HCT116 (cell line): ENCODE results near the gene C1orf53. TPM values are rescaled to one million over a fixed set of nuclear protein-coding genes. Genes with fewer than 3 reads are reported as not detected.

Experiments used
- ATAC-seq: fragments of 200-7000 bp; cut with Tn5 transposase; 2 replicates; pipeline ENCODE4 v1.9.1; 2020; ENCODE audit warnings: mild to moderate bottlenecking, moderate library complexity
- BruUV-seq: library from RNA; stranded (reverse); fragments of 400-500 nt; replicated peaks from 2 replicates; lab custom pipeline; 2021; lab: Mats Ljungman, UMichigan
- CTCF ChIA-PET: fragments of 300-600 bp; sonication (Branson Sonifier 250); formaldehyde crosslinking; loops from one replicate; lab custom pipeline; 2021; ENCODE audit warnings: antibody characterized with exemption; lab: Charles Lee
- POLR2A ChIA-PET: fragments of 300-600, 350-600 bp; sonication (Branson Sonifier 250); formaldehyde crosslinking; loops from one replicate; lab custom pipeline; 2021; ENCODE audit warnings: antibody characterized with exemption; lab: Charles Lee
- RAD21 ChIA-PET, 2 experiments: fragments of 300-600 bp; sonication (Branson Sonifier 250); formaldehyde crosslinking; loops; one replicate each; lab custom pipeline; 2023; ENCODE audit warnings: low total read pairs in 2 of 2; ENCODE audit not compliant: uncharacterized antibody in 2 of 2, unreplicated experiment in 2 of 2, low non-redundant PET in 1 of 2; lab: Charles Lee
- DNase-seq: peaks from one replicate; pipeline ENCODE4 v3.0.0-alpha.2; 2010; ENCODE audit warnings: low read depth, low spot score
- H2AFZ ChIP-seq: fragments of 200-600 bp; shearing (Covaris generic), sonication (generic); 2 replicates; pipeline ENCODE4 v1.6.1; 2017; ENCODE audit warnings: low read depth, mixed run types, mixed read lengths, antibody characterized with exemption, low read length; ENCODE audit not compliant: poor library complexity, severe bottlenecking
- H3K27ac ChIP-seq: 2 replicates; pipeline ENCODE4 v1.5.1; 2012; ENCODE audit warnings: low read depth, low read length
- H3K27me3 ChIP-seq: fragments of 200-600 bp; sonication (generic); 2 replicates; pipeline ENCODE4 v1.6.1; 2016; ENCODE audit warnings: mixed run types, low read length, mixed read lengths; ENCODE audit not compliant: insufficient read depth
- H3K36me3 ChIP-seq, 2 experiments: fragments of 200-500 bp in 1 of 2; fragments of 200-600 bp in 1 of 2; sonication (Bioruptor generic) in 1 of 2; sonication (generic) in 1 of 2; 2 replicates each; pipeline versions ENCODE4 v1.5.1 to v1.6.1; 2014 to 2016; ENCODE audit warnings: low read length in 2 of 2, inconsistent platforms in 1 of 2, mixed read lengths in 1 of 2, mixed run types in 1 of 2; ENCODE audit not compliant: insufficient read depth in 2 of 2, control insufficient read depth in 1 of 2
- H3K4me1 ChIP-seq, 2 experiments: fragments of 200-600 bp in 1 of 2; sonication (generic) in 1 of 2; 2 replicates each; pipeline versions ENCODE4 v1.5.1 to v1.6.1; 2012 to 2017; ENCODE audit warnings: low read length in 2 of 2, inconsistent platforms in 1 of 2, mild to moderate bottlenecking in 1 of 2, mixed read lengths in 1 of 2, mixed run types in 1 of 2, moderate library complexity in 1 of 2; ENCODE audit not compliant: insufficient read depth in 2 of 2, control insufficient read depth in 1 of 2
- H3K4me2 ChIP-seq: fragments of 200-600 bp; sonication (generic); 2 replicates; pipeline ENCODE4 v1.6.1; 2017; ENCODE audit warnings: mixed run types, low read length, mixed read lengths
- H3K4me3 ChIP-seq, 2 experiments: fragments of 200-600 bp in 1 of 2; sonication (generic) in 1 of 2; replicated peaks in 1 of 2; 2 replicates each; pipeline ENCODE4 v1.5.1; 2011 to 2016; ENCODE audit warnings: low read length in 2 of 2, control low read depth in 1 of 2, low read depth in 1 of 2, mild to moderate bottlenecking in 1 of 2, mixed read lengths in 1 of 2, mixed run types in 1 of 2
- H3K79me2 ChIP-seq: fragments of 200-600 bp; sonication (generic); 2 replicates; pipeline ENCODE4 v1.6.1; 2017; ENCODE audit warnings: mild to moderate bottlenecking, mixed run types, low read length, moderate library complexity, mixed read lengths; ENCODE audit not compliant: insufficient read depth
- H3K9ac ChIP-seq: fragments of 200-600 bp; sonication (generic); 2 replicates; pipeline ENCODE4 v1.6.1; 2016; ENCODE audit warnings: low read length, mixed read lengths
- H3K9me2 ChIP-seq: fragments of 200-600 bp; sonication (generic), shearing (Covaris generic); 2 replicates; pipeline ENCODE4 v1.6.1; 2017; ENCODE audit warnings: mixed run types, mild to moderate bottlenecking, moderate library complexity; ENCODE audit not compliant: insufficient read depth
- H3K9me3 ChIP-seq, 2 experiments: fragments of 200-500 bp in 1 of 2; fragments of 200-600 bp in 1 of 2; sonication (Bioruptor generic) in 1 of 2; sonication (generic) in 1 of 2; 2 replicates each; pipeline ENCODE4 v1.6.1; 2014 to 2017; ENCODE audit warnings: low read length in 2 of 2, mixed read lengths in 2 of 2, inconsistent platforms in 1 of 2, low read depth in 1 of 2, mild to moderate bottlenecking in 1 of 2, mixed run types in 1 of 2, moderate library complexity in 1 of 2; ENCODE audit not compliant: control insufficient read depth in 1 of 2, insufficient read depth in 1 of 2
- H4K20me1 ChIP-seq: fragments of 200-600 bp; sonication (generic), shearing (Covaris generic); 2 replicates; pipeline ENCODE4 v1.6.1; 2017; ENCODE audit warnings: mixed run types, mild to moderate bottlenecking, moderate library complexity; ENCODE audit not compliant: insufficient read depth
- CEBPB ChIP-seq: IDR thresholded peaks from 2 replicates; pipeline ENCODE4 v1.6.1; 2012; ENCODE audit warnings: low read depth
- EGR1 ChIP-seq: IDR thresholded peaks from 2 replicates; pipeline ENCODE4 v1.6.1; 2012; ENCODE audit warnings: low read depth
- EZH2 ChIP-seq: fragments of 200-600 bp; sonication (generic); IDR thresholded peaks from 2 replicates; pipeline ENCODE4 v1.6.1; 2017; ENCODE audit warnings: antibody characterized with exemption, mixed run types
- FOSL1 ChIP-seq: IDR thresholded peaks from 2 replicates; pipeline ENCODE4 v1.6.1; 2012; ENCODE audit warnings: low read depth
- JUND ChIP-seq: IDR thresholded peaks from 2 replicates; pipeline ENCODE4 v1.6.1; 2012
- POLR2AphosphoS5 ChIP-seq: IDR thresholded peaks from 2 replicates; pipeline ENCODE4 v1.6.1; 2011; ENCODE audit warnings: mild to moderate bottlenecking, low read depth, low read length, moderate library complexity
- RAD21 ChIP-seq: IDR thresholded peaks from 2 replicates; pipeline ENCODE4 v1.6.1; 2012; ENCODE audit warnings: low read depth, mild to moderate bottlenecking
- SIN3A ChIP-seq: IDR thresholded peaks from 2 replicates; pipeline ENCODE4 v1.6.1; 2012; ENCODE audit warnings: low read depth
- SP1 ChIP-seq: IDR thresholded peaks from 2 replicates; pipeline ENCODE4 v1.6.1; 2012; ENCODE audit warnings: low read depth
- SRF ChIP-seq: IDR thresholded peaks from 2 replicates; pipeline ENCODE4 v1.6.1; 2012; ENCODE audit warnings: low read depth
- TCF7L2 ChIP-seq: IDR thresholded peaks from 2 replicates; pipeline ENCODE4 v1.7.0; 2011; ENCODE audit warnings: borderline replicate concordance, inconsistent platforms; ENCODE audit not compliant: insufficient read depth, insufficient read length; ENCODE audit errors: extremely low read depth
- YY1 ChIP-seq: IDR thresholded peaks from 2 replicates; pipeline ENCODE4 v1.6.1; 2011; ENCODE audit warnings: low read length, low read depth, moderate library complexity, mild to moderate bottlenecking; ENCODE audit not compliant: insufficient replicate concordance; ENCODE audit errors: extremely low read depth
- ZFX ChIP-seq: fragments of 450-650 bp; IDR thresholded peaks from 2 replicates; pipeline ENCODE4 v1.6.1; 2017
- ZNF274 ChIP-seq: fragments of 200-500 bp; sonication (Bioruptor generic); IDR thresholded peaks from 2 replicates; pipeline ENCODE4 v1.6.1; 2014; ENCODE audit warnings: mild to moderate bottlenecking, low read depth, low read length, inconsistent platforms
- intact Hi-C: fragments of 100-400 bp; cut with micrococcal nuclease; formaldehyde crosslinking; loops from 2 replicates; pipeline ENCODE4 v1.10.0; 2022
- total RNA-seq: library from RNA; stranded (reverse); gene quantifications from one replicate; pipeline ENCODE4 v1.2.1, GENCODE V29; 2021; ENCODE audit not compliant: unreplicated experiment
- TF ChIP-seq, protein P1 (sequence below): IDR thresholded peaks from 2 replicates; pipeline ENCODE4 v1.6.1; 2012
- TF ChIP-seq, protein P2 (sequence below), 3 experiments: fragments of 200-600 bp in 1 of 3; sonication (generic) in 1 of 3; IDR thresholded peaks in 2 of 3; conservative IDR thresholded peaks in 1 of 3; 2 replicates each; pipeline ENCODE4 v1.5.1; 2012 to 2017; ENCODE audit warnings: low read depth in 2 of 3, low read length in 2 of 3, antibody characterized with exemption in 1 of 3, borderline replicate concordance in 1 of 3, control low read depth in 1 of 3, mild to moderate bottlenecking in 1 of 3, mixed read lengths in 1 of 3, mixed run types in 1 of 3, moderate library complexity in 1 of 3; ENCODE audit not compliant: insufficient read depth in 1 of 3
- TF ChIP-seq, protein P3 (sequence below): IDR thresholded peaks from 2 replicates; pipeline ENCODE4 v1.6.1; 2011; ENCODE audit warnings: mild to moderate bottlenecking, low read length, moderate library complexity; ENCODE audit not compliant: insufficient replicate concordance; ENCODE audit errors: extremely low read depth
- TF ChIP-seq, protein P4 (sequence below): IDR thresholded peaks from 2 replicates; pipeline ENCODE4 v1.6.1; 2012

The C1orf53 gene
- total RNA-seq, 1 experiment from 2014 or later: 4.2 TPM

DNA sequence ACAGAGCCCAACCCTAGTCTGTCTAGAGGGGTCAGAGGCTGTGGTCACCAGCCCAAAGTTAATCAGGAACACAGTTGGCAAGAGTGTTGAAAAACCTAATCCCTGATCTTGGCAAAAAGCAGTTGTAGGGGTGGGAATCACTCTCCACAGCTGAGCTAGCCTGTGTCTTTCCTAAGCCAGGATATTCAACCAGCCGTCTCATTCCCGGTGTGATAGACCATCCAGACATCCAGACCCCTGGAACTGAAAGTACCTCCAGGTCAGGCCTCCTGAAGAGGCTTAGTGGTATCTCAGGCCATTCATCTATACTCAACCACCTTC, 19.6 kb downstream of the C1orf53 start:
- POLR2A ChIA-PET: no interaction called here
- no peak overlapping the region for H3K4me3 ChIP-seq
- no peaks in the 10 kb centered on the region for H3K27me3 ChIP-seq
- RAD21 ChIA-PET: no interaction called here
- H2AFZ ChIP-seq: no peak overlapping the region
- no peak overlapping the region for H3K4me2 ChIP-seq
- BruUV-seq: no TSS peak
- no peaks in the 10 kb centered on the region for H3K36me3 ChIP-seq
- H3K9me2 ChIP-seq: no peaks in the 10 kb centered on the region
- H3K79me2 ChIP-seq: no peaks in the 10 kb centered on the region
- TF ChIP-seq, protein P1, sequence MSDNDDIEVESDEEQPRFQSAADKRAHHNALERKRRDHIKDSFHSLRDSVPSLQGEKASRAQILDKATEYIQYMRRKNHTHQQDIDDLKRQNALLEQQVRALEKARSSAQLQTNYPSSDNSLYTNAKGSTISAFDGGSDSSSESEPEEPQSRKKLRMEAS: no peak
- TF ChIP-seq JUND: no peak
- TF ChIP-seq EZH2: no peak
- TF ChIP-seq, protein P2, sequence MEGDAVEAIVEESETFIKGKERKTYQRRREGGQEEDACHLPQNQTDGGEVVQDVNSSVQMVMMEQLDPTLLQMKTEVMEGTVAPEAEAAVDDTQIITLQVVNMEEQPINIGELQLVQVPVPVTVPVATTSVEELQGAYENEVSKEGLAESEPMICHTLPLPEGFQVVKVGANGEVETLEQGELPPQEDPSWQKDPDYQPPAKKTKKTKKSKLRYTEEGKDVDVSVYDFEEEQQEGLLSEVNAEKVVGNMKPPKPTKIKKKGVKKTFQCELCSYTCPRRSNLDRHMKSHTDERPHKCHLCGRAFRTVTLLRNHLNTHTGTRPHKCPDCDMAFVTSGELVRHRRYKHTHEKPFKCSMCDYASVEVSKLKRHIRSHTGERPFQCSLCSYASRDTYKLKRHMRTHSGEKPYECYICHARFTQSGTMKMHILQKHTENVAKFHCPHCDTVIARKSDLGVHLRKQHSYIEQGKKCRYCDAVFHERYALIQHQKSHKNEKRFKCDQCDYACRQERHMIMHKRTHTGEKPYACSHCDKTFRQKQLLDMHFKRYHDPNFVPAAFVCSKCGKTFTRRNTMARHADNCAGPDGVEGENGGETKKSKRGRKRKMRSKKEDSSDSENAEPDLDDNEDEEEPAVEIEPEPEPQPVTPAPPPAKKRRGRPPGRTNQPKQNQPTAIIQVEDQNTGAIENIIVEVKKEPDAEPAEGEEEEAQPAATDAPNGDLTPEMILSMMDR (IDR thresholded peaks at IDR 0.05 in 2 of 3, conservative IDR thresholded peaks at IDR 0.05 in 1 of 3; ENCODE audit: borderline replicate concordance in 1 of 3, insufficient read depth in 1 of 3, low read depth in 2 of 3, low read length in 2 of 3): no peak
- TF ChIP-seq FOSL1: no peak
- no peak for TF ChIP-seq TCF7L2
- TF ChIP-seq POLR2AphosphoS5: no peak
- TF ChIP-seq SRF: no peak
- TF ChIP-seq CEBPB: no peak
- no peak for TF ChIP-seq SIN3A
- TF ChIP-seq, all 23 proteins: peak for 0
- ATAC-seq: no peak
- DNase-seq: no peak
- intact Hi-C loops: loop anchor here (10.0 kb wide), 2 partner anchors 543 to 763 kb away; no protein-coding TSS in a partner anchor
- Histone ChIP-seq H4K20me1 (no peaks in the 10 kb centered on the region), H3K27ac (no peak overlapping the region), H3K9me3 (no peaks in the 10 kb centered on the region), H3K4me1 (no peaks in the 10 kb centered on the region), H3K9ac (no peak overlapping the region)
- CTCF ChIA-PET: no interaction called here

DNA sequence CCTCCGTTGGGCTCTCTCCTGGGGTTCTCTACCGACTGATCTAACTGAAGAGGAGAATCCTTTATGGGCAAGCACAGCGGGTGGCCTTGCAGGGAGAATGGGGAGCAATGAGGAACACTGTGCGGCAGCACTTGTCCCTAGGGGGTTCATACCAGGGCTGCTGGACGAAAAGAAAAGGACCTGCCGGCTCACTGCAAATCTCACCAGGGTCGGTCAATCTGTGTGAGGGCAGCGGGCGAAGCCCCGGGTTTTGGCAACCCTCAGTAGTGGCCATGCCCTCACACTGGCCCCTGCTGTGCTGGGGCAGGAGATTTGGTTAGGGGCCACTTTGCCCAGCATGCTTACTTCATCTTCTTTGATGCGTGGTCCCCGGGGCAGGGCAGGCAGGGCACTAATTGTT, 20.6 kb downstream of the C1orf53 start:
- BruUV-seq: no TSS peak
- CTCF ChIA-PET: no interaction called here
- Histone ChIP-seq H3K9me3 (no peaks in the 10 kb centered on the region), H3K4me2 (no peak overlapping the region), H3K27ac (no peak overlapping the region), H3K9ac (no peak overlapping the region), H3K36me3 (no peaks in the 10 kb centered on the region), H2AFZ (no peak overlapping the region), H3K9me2 (no peaks in the 10 kb centered on the region), H3K4me3 (no peak overlapping the region), H3K4me1 (no peaks in the 10 kb centered on the region), H4K20me1 (no peaks in the 10 kb centered on the region), H3K27me3 (no peaks in the 10 kb centered on the region), H3K79me2 (no peaks in the 10 kb centered on the region)
- ATAC-seq (no peak), DNase-seq (no peak)
- intact Hi-C loops: loop anchor here (10.0 kb wide), 2 partner anchors 542 to 762 kb away; no protein-coding TSS in a partner anchor
- RAD21 ChIA-PET: no interaction called here
- POLR2A ChIA-PET: no interaction called here
- TF ChIP-seq EGR1 (no peak), CEBPB (no peak), SIN3A (no peak), RAD21 (no peak), FOSL1 (no peak), ZFX (no peak), ZNF274 (no peak), SP1 (no peak), POLR2AphosphoS5 (no peak), EZH2 (no peak), YY1 (no peak)
- TF ChIP-seq, protein P1: no peak
- TF ChIP-seq, protein P3, sequence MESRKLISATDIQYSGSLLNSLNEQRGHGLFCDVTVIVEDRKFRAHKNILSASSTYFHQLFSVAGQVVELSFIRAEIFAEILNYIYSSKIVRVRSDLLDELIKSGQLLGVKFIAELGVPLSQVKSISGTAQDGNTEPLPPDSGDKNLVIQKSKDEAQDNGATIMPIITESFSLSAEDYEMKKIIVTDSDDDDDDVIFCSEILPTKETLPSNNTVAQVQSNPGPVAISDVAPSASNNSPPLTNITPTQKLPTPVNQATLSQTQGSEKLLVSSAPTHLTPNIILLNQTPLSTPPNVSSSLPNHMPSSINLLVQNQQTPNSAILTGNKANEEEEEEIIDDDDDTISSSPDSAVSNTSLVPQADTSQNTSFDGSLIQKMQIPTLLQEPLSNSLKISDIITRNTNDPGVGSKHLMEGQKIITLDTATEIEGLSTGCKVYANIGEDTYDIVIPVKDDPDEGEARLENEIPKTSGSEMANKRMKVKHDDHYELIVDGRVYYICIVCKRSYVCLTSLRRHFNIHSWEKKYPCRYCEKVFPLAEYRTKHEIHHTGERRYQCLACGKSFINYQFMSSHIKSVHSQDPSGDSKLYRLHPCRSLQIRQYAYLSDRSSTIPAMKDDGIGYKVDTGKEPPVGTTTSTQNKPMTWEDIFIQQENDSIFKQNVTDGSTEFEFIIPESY: no peak
- TF ChIP-seq, protein P4, sequence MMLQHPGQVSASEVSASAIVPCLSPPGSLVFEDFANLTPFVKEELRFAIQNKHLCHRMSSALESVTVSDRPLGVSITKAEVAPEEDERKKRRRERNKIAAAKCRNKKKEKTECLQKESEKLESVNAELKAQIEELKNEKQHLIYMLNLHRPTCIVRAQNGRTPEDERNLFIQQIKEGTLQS: no peak
